CD4-positive, alpha-beta T cell treated with Interleukin-15 for 1 hour (primary cell): Measurements from ENCODE around the gene DHX58.

Experiments
- DNase-seq: peaks from one replicate; pipeline ENCODE4 v3.0.0-alpha.2; 2020

DHX58 gene

GRCh38 chr17:42109086-42109485 lies 3.4 kb downstream of the DHX58 start:
- DNase-seq = no peak

GRCh38 chr17:42107597-42108576 lies 4.6 kb downstream of the DHX58 start:
- DNase-seq = peak; percentile 91

- DNase-seq = no peak
Observed at GRCh38 chr17:42107124-42107523, 5.4 kb downstream of the DHX58 start.

GRCh38 chr17:42106009-42106408 lies 6.5 kb downstream of the DHX58 start:
- DNase-seq = no peak

- no peak for DNase-seq
Observed at GRCh38 chr17:42104264-42104663, 8.2 kb downstream of the DHX58 start.

GRCh38 chr17:42103221-42103954 lies 9.1 kb downstream of the DHX58 start:
- DNase-seq = no peak

GRCh38 chr17:42101513-42102292 lies 10.8 kb downstream of the DHX58 start:
- DNase-seq = peak; percentile 56

GRCh38 chr17:42098730-42099399 lies 13.6 kb downstream of the DHX58 start:
- no peak for DNase-seq

- no peak for DNase-seq
Observed at GRCh38 chr17:42097691-42098631, 14.6 kb downstream of the DHX58 start, which contains the start of gene ZNF385C. ZNF385C (minus strand) TSS chr17:42098473; CDS start chr17:42063056, 35,417 bp downstream.

GRCh38 chr17:42096360-42097111 lies 16.0 kb downstream of the DHX58 start:
- DNase-seq = no peak

- DNase-seq = no peak
Observed at GRCh38 chr17:42094375-42095069, 18.0 kb downstream of the DHX58 start.

- DNase-seq = no peak
Observed at GRCh38 chr17:42092939-42093338, 19.6 kb downstream of the DHX58 start.

- no peak for DNase-seq
Observed at GRCh38 chr17:42090964-42091790, 21.3 kb downstream of the DHX58 start.

GRCh38 chr17:42088736-42089135 lies 23.8 kb downstream of the DHX58 start:
- no peak for DNase-seq

GRCh38 chr17:42087736-42088705 lies 24.5 kb downstream of the DHX58 start:
- DNase-seq = no peak

- DNase-seq = no peak
Observed at GRCh38 chr17:42087042-42087701, 25.3 kb downstream of the DHX58 start.
